ENCODE data around the gene RAD51C. TPM values are rescaled to one million over a fixed set of nuclear protein-coding genes. Genes with fewer than 3 reads are reported as not detected.

The RAD51C gene
- total RNA-seq, 1 donor from 2014 or later = 17.6 TPM

DNA sequence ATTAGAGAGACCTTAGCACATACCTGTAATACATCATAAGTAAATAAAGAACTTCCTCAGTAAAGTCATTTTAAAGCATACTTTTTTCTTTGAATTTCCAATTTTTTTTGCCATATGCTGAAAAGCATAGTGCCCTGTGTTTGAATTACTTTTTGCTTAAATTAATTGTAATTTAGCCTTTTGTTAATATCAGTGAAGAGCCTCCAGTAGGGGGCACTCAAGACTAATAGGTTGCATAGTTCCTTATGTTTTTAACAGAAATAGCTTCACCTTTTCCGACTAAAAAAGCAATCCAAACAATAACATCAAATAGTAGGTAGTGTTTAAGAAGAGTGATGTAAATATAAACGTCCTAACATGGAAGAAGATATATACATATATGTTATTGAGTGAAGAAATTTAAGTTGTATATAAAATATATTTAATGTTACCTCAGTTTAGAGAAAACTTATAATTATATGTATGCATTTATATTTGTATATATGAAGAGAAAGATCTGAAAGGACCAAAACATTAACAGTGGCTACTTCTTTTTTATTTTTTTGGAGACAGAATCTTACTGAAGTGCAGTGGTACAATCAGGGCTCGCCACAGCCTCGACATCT is 18.6 kb downstream of the RAD51C start:
- no peaks in the 10 kb centered on the region for H3K27me3 ChIP-seq (ENCODE audit: control insufficient read depth, insufficient read depth, low read length)
- peaks cover 4% of the 10 kb centered on the region for H3K36me3 ChIP-seq (ENCODE audit: control insufficient read depth, insufficient read depth, low read length)
- DNase-seq (ENCODE audit: low read depth) (peak; percentile 47), FAIRE-seq (no peak)
- TF ChIP-seq, protein P1, sequence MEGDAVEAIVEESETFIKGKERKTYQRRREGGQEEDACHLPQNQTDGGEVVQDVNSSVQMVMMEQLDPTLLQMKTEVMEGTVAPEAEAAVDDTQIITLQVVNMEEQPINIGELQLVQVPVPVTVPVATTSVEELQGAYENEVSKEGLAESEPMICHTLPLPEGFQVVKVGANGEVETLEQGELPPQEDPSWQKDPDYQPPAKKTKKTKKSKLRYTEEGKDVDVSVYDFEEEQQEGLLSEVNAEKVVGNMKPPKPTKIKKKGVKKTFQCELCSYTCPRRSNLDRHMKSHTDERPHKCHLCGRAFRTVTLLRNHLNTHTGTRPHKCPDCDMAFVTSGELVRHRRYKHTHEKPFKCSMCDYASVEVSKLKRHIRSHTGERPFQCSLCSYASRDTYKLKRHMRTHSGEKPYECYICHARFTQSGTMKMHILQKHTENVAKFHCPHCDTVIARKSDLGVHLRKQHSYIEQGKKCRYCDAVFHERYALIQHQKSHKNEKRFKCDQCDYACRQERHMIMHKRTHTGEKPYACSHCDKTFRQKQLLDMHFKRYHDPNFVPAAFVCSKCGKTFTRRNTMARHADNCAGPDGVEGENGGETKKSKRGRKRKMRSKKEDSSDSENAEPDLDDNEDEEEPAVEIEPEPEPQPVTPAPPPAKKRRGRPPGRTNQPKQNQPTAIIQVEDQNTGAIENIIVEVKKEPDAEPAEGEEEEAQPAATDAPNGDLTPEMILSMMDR (IDR thresholded peaks at IDR 0.05; ENCODE audit: insufficient read depth, low read length, severe bottlenecking) = peak; percentile 44
- H3K4me3 ChIP-seq (ENCODE audit: low read depth, low read length) = no peak overlapping the region

DNA sequence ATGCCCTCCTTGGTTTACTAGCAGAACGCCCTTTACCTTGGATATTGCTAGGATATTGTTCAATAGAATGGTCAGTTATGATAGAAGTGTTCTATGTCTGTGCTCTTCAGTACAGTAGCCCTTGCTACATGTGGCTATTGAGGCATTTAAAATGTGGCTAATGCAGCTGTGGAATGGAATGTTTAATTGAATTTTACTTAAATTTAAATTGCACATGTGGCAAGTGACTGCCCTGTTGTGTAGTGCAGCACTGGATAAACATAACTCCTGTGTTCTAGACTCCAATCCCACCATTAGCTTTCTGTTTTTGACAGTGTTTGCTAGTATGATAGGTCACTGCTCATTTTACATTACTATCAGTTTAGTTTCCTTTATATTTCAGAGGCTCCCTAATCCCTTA is 29.9 kb downstream of the RAD51C start:
- no peak for DNase-seq (ENCODE audit: low read depth)
- Histone ChIP-seq H3K4me3 (ENCODE audit: low read depth, low read length) (no peak overlapping the region), H3K36me3 (ENCODE audit: control insufficient read depth, insufficient read depth, low read length) (no peaks in the 10 kb centered on the region), H3K27me3 (ENCODE audit: control insufficient read depth, insufficient read depth, low read length) (no peaks in the 10 kb centered on the region)
- FAIRE-seq = no peak
- TF ChIP-seq, protein P1 (IDR thresholded peaks at IDR 0.05; ENCODE audit: insufficient read depth, low read length, severe bottlenecking) = no peak

DNA sequence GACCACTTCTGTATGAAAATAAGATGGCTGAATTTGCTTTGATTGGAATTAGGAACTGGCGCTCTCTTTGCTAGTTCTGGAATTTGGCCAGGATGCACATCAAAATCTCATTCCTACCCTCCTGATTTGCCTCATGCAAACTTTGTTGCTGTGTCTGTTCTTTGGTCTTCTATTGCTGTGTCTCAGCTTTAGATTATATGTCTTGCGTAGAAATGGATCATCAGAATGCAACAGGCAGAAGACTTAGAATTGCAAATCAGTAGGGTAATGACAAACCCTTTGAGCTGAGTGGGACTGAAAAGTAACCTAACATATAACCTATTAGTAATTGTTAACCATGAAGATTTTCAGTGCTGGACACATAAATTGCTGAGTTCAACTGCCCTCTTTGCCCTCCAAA is 30.3 kb downstream of the RAD51C start:
- no peaks in the 10 kb centered on the region for H3K36me3 ChIP-seq (ENCODE audit: control insufficient read depth, insufficient read depth, low read length)
- no peak for DNase-seq (ENCODE audit: low read depth)
- H3K27me3 ChIP-seq (ENCODE audit: control insufficient read depth, insufficient read depth, low read length) = no peaks in the 10 kb centered on the region
- no peak overlapping the region for H3K4me3 ChIP-seq (ENCODE audit: low read depth, low read length)
- TF ChIP-seq, protein P1 (IDR thresholded peaks at IDR 0.05; ENCODE audit: insufficient read depth, low read length, severe bottlenecking) = no peak
- no peak for FAIRE-seq

DNA sequence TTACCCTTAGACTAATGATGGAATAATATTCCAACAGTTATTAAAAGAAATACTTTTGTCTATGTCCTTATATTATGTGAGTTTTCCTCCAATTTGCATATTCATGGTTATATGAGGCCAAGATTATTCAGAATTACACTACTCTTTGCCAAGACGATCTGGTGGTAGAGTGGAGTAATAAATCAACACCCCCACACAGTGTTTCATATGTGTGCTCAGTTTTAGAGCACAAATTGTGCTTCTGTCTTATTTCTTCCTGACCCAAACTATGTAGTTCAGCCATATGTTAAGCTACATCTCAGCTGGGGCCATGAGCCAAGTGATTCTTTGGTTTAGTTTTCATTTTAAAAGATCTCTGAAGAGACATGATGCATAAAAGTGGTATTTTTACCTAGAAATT is 36.4 kb downstream of the RAD51C start:
- DNase-seq (ENCODE audit: low read depth) = no peak
- no peaks in the 10 kb centered on the region for H3K36me3 ChIP-seq (ENCODE audit: control insufficient read depth, insufficient read depth, low read length)
- TF ChIP-seq, protein P1 (IDR thresholded peaks at IDR 0.05; ENCODE audit: insufficient read depth, low read length, severe bottlenecking) = no peak
- H3K27me3 ChIP-seq (ENCODE audit: control insufficient read depth, insufficient read depth, low read length) = no peaks in the 10 kb centered on the region
- H3K4me3 ChIP-seq (ENCODE audit: low read depth, low read length) = no peak overlapping the region
- FAIRE-seq = no peak

DNA sequence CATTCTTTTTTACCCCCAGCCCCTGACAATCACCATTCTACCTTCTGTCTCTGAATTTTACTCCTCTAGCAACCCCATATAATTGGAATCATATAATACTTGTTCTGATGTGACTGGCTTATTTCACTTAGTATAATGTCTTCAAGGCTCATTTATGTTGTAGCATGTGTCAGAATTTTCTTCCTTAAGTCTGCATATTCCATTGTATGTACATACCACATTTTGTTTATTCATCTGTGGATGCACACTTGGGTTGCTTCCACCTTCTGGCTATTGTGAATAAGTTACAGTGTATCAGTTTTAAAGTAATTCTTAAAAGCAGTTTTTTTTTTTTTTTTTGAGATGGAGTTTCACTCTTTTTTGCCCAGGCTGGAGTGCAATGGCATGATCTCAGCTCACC is 38.5 kb downstream of the RAD51C start:
- Histone ChIP-seq H3K27me3 (ENCODE audit: control insufficient read depth, insufficient read depth, low read length) (no peaks in the 10 kb centered on the region), H3K36me3 (ENCODE audit: control insufficient read depth, insufficient read depth, low read length) (no peaks in the 10 kb centered on the region), H3K4me3 (ENCODE audit: low read depth, low read length) (no peak overlapping the region)
- FAIRE-seq (no peak), DNase-seq (ENCODE audit: low read depth) (no peak)
- TF ChIP-seq, protein P1 (IDR thresholded peaks at IDR 0.05; ENCODE audit: insufficient read depth, low read length, severe bottlenecking) = no peak

DNA sequence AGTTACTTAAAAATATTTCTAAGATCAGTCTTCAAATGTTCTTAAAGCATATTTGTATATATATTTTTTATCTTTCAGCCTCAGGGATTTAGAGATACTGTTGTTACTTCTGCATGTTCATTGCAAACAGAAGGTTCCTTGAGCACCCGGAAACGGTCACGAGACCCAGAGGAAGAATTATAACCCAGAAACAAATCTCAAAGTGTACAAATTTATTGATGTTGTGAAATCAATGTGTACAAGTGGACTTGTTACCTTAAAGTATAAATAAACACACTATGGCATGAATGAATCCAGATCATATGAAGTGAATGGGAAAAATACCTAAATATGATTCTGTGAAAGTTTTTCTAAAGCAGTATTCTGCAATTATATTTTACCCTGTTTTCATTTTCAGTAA is 41.6 kb downstream of the RAD51C start:
- Histone ChIP-seq H3K27me3 (ENCODE audit: control insufficient read depth, insufficient read depth, low read length) (no peaks in the 10 kb centered on the region), H3K4me3 (ENCODE audit: low read depth, low read length) (no peak overlapping the region), H3K36me3 (ENCODE audit: control insufficient read depth, insufficient read depth, low read length) (no peaks in the 10 kb centered on the region)
- FAIRE-seq (no peak), DNase-seq (ENCODE audit: low read depth) (no peak)
- TF ChIP-seq, protein P1 (IDR thresholded peaks at IDR 0.05; ENCODE audit: insufficient read depth, low read length, severe bottlenecking) = no peak

Measured in bronchial epithelial cell (primary cell).